HG03139 (cell line): Measurements from ENCODE around the gene WWC1.

Experiments
- ATAC-seq: cut with Tn5 transposase; IDR thresholded peaks from one replicate; pipeline ENCODE4 v1.9.1; 2021; ENCODE audit not compliant: unreplicated experiment

WWC1 gene

GRCh38 chr5:168474319-168474718 is 182.9 kb downstream of the WWC1 start:
- ATAC-seq, result no peak

- no peak for ATAC-seq
Measured at GRCh38 chr5:168477060-168477459, 185.6 kb downstream of the WWC1 start.

- no peak for ATAC-seq
Measured at GRCh38 chr5:168479166-168479565, 187.7 kb downstream of the WWC1 start.

- no peak for ATAC-seq
Measured at GRCh38 chr5:168480601-168481000, 189.2 kb downstream of the WWC1 start.

- peak; percentile 86 for ATAC-seq
Measured at GRCh38 chr5:168481330-168481788, 189.9 kb downstream of the WWC1 start.

- ATAC-seq, result no peak
Measured at GRCh38 chr5:168482361-168482760, 190.9 kb downstream of the WWC1 start.

- ATAC-seq, result peak; percentile 83
Measured at GRCh38 chr5:168486136-168486879, 194.9 kb downstream of the WWC1 start, which contains the start of gene RARS1. RARS1 (plus strand) TSS chr5:168486471; CDS start chr5:168486499, 28 bp downstream.

GRCh38 chr5:168489059-168489458 is 197.6 kb downstream of the WWC1 start:
- no peak for ATAC-seq

GRCh38 chr5:168494057-168494555 is 202.7 kb downstream of the WWC1 start:
- ATAC-seq, result no peak

- no peak for ATAC-seq
Measured at GRCh38 chr5:168502563-168503237, 211.3 kb downstream of the WWC1 start.

GRCh38 chr5:168513861-168514428 is 222.5 kb downstream of the WWC1 start:
- no peak for ATAC-seq
